ENCODE results near the gene TRIM2.

TRIM2 gene

GRCh38 chr4:153295131-153295755 is 91.0 kb downstream of the TRIM2 start:
- Histone ChIP-seq H3K27ac (ENCODE audit: low read depth, low read length, severe bottlenecking) (no peak overlapping the region), H3K36me3 (ENCODE audit: control insufficient read depth, insufficient read depth, low read length) (peaks cover 85% of the 10 kb centered on the region), H3K4me3 (ENCODE audit: extremely low read depth, insufficient read depth, low read length, poor library complexity, severe bottlenecking) (no peak overlapping the region), H3K9me3 (ENCODE audit: control insufficient read depth, low read length) (no peaks in the 10 kb centered on the region), H3K4me1 (ENCODE audit: control insufficient read depth, insufficient read depth, low read length, poor library complexity, severe bottlenecking) (no peaks in the 10 kb centered on the region)
- 94% methylated on average over 33 to 40 of the region's 40 CpGs for WGBS, 2 experiments (ENCODE audit: insufficient coverage in 2 of 2)

- Histone ChIP-seq H3K4me1 (ENCODE audit: control insufficient read depth, insufficient read depth, low read length, poor library complexity, severe bottlenecking) (no peaks in the 10 kb centered on the region), H3K36me3 (ENCODE audit: control insufficient read depth, insufficient read depth, low read length) (peaks cover 90% of the 10 kb centered on the region), H3K4me3 (ENCODE audit: extremely low read depth, insufficient read depth, low read length, poor library complexity, severe bottlenecking) (no peak overlapping the region), H3K9me3 (ENCODE audit: control insufficient read depth, low read length) (no peaks in the 10 kb centered on the region), H3K27ac (ENCODE audit: low read depth, low read length, severe bottlenecking) (no peak overlapping the region)
- WGBS, 2 experiments (ENCODE audit: insufficient coverage in 2 of 2), result 93 to 95% methylated on average over 2 to 3 of the region's 11 CpGs
Measured at GRCh38 chr4:153296040-153296823, 92.0 kb downstream of the TRIM2 start.

- H3K36me3 ChIP-seq (ENCODE audit: control insufficient read depth, insufficient read depth, low read length), result peaks cover 87% of the 10 kb centered on the region
- H3K9me3 ChIP-seq (ENCODE audit: control insufficient read depth, low read length), result peaks cover 4% of the 10 kb centered on the region
- 95 to 96% methylated on average over 7 of the region's 8 CpGs for WGBS, 2 experiments (ENCODE audit: insufficient coverage in 2 of 2)
Measured at GRCh38 chr4:153297116-153297515, 92.9 kb downstream of the TRIM2 start.

GRCh38 chr4:153310793-153311192 is 106.5 kb downstream of the TRIM2 start:
- Histone ChIP-seq H3K4me1 (ENCODE audit: control insufficient read depth, insufficient read depth, low read length, poor library complexity, severe bottlenecking) (no peaks in the 10 kb centered on the region), H3K36me3 (ENCODE audit: control insufficient read depth, insufficient read depth, low read length) (peaks cover 18% of the 10 kb centered on the region), H3K4me3 (ENCODE audit: extremely low read depth, insufficient read depth, low read length, poor library complexity, severe bottlenecking) (no peak overlapping the region), H3K9me3 (ENCODE audit: control insufficient read depth, low read length) (no peaks in the 10 kb centered on the region), H3K27ac (ENCODE audit: low read depth, low read length, severe bottlenecking) (no peak overlapping the region)
- no CpG with 5 or more reads among the region's 1 CpG for WGBS, 2 experiments (ENCODE audit: insufficient coverage in 2 of 2)

More at GRCh38 chr4:153297116-153297515, 92.9 kb downstream of the TRIM2 start:
- Histone ChIP-seq H3K4me1 (ENCODE audit: control insufficient read depth, insufficient read depth, low read length, poor library complexity, severe bottlenecking) (no peaks in the 10 kb centered on the region), H3K4me3 (ENCODE audit: extremely low read depth, insufficient read depth, low read length, poor library complexity, severe bottlenecking) (no peak overlapping the region), H3K27ac (ENCODE audit: low read depth, low read length, severe bottlenecking) (no peak overlapping the region)

- Histone ChIP-seq H3K9me3 (ENCODE audit: control insufficient read depth, low read length) (no peaks in the 10 kb centered on the region), H3K4me1 (ENCODE audit: control insufficient read depth, insufficient read depth, low read length, poor library complexity, severe bottlenecking) (no peaks in the 10 kb centered on the region), H3K36me3 (ENCODE audit: control insufficient read depth, insufficient read depth, low read length) (peaks cover 10% of the 10 kb centered on the region), H3K4me3 (ENCODE audit: extremely low read depth, insufficient read depth, low read length, poor library complexity, severe bottlenecking) (no peak overlapping the region), H3K27ac (ENCODE audit: low read depth, low read length, severe bottlenecking) (no peak overlapping the region)
- no CpG with 5 or more reads among the region's 1 CpG for WGBS, 2 experiments (ENCODE audit: insufficient coverage in 2 of 2)
Measured at GRCh38 chr4:153314915-153315314, 110.7 kb downstream of the TRIM2 start.

- H3K9me3 ChIP-seq (ENCODE audit: control insufficient read depth, low read length), result no peaks in the 10 kb centered on the region
- WGBS, 2 experiments (ENCODE audit: insufficient coverage in 2 of 2), result 85 to 100% methylated on average over 1 to 2 of the region's 2 CpGs
- H3K27ac ChIP-seq (ENCODE audit: low read depth, low read length, severe bottlenecking), result no peak overlapping the region
- H3K4me1 ChIP-seq (ENCODE audit: control insufficient read depth, insufficient read depth, low read length, poor library complexity, severe bottlenecking), result no peaks in the 10 kb centered on the region
- no peak overlapping the region for H3K4me3 ChIP-seq (ENCODE audit: extremely low read depth, insufficient read depth, low read length, poor library complexity, severe bottlenecking)
- H3K36me3 ChIP-seq (ENCODE audit: control insufficient read depth, insufficient read depth, low read length), result peaks cover 20% of the 10 kb centered on the region
Measured at GRCh38 chr4:153318696-153319320, 114.6 kb downstream of the TRIM2 start.

GRCh38 chr4:153322791-153323190 is 118.5 kb downstream of the TRIM2 start:
- Histone ChIP-seq H3K9me3 (ENCODE audit: control insufficient read depth, low read length) (no peaks in the 10 kb centered on the region), H3K27ac (ENCODE audit: low read depth, low read length, severe bottlenecking) (no peak overlapping the region), H3K36me3 (ENCODE audit: control insufficient read depth, insufficient read depth, low read length) (peaks cover 17% of the 10 kb centered on the region), H3K4me3 (ENCODE audit: extremely low read depth, insufficient read depth, low read length, poor library complexity, severe bottlenecking) (no peak overlapping the region), H3K4me1 (ENCODE audit: control insufficient read depth, insufficient read depth, low read length, poor library complexity, severe bottlenecking) (no peaks in the 10 kb centered on the region)
- 88 to 93% methylated on average over 2 to 5 of the region's 6 CpGs for WGBS, 2 experiments (ENCODE audit: insufficient coverage in 2 of 2)

- no peak overlapping the region for H3K4me3 ChIP-seq (ENCODE audit: extremely low read depth, insufficient read depth, low read length, poor library complexity, severe bottlenecking)
- 92% methylated on average over 2 of the region's 3 CpGs; no CpG with 5 or more reads in 1 of the 2 experiments for WGBS, 2 experiments (ENCODE audit: insufficient coverage in 2 of 2)
- H3K36me3 ChIP-seq (ENCODE audit: control insufficient read depth, insufficient read depth, low read length), result peaks cover 17% of the 10 kb centered on the region
- no peaks in the 10 kb centered on the region for H3K4me1 ChIP-seq (ENCODE audit: control insufficient read depth, insufficient read depth, low read length, poor library complexity, severe bottlenecking)
- no peaks in the 10 kb centered on the region for H3K9me3 ChIP-seq (ENCODE audit: control insufficient read depth, low read length)
- no peak overlapping the region for H3K27ac ChIP-seq (ENCODE audit: low read depth, low read length, severe bottlenecking)
Measured at GRCh38 chr4:153324046-153324445, 119.8 kb downstream of the TRIM2 start.

- H3K4me1 ChIP-seq (ENCODE audit: control insufficient read depth, insufficient read depth, low read length, poor library complexity, severe bottlenecking), result no peaks in the 10 kb centered on the region
- H3K9me3 ChIP-seq (ENCODE audit: control insufficient read depth, low read length), result no peaks in the 10 kb centered on the region
- H3K4me3 ChIP-seq (ENCODE audit: extremely low read depth, insufficient read depth, low read length, poor library complexity, severe bottlenecking), result no peak overlapping the region
- 94 to 100% methylated on average over 1 to 2 of the region's 2 CpGs for WGBS, 2 experiments (ENCODE audit: insufficient coverage in 2 of 2)
- H3K36me3 ChIP-seq (ENCODE audit: control insufficient read depth, insufficient read depth, low read length), result peaks cover 18% of the 10 kb centered on the region
- H3K27ac ChIP-seq (ENCODE audit: low read depth, low read length, severe bottlenecking), result no peak overlapping the region
Measured at GRCh38 chr4:153325558-153325957, 121.3 kb downstream of the TRIM2 start.

GRCh38 chr4:153326513-153326912 is 122.3 kb downstream of the TRIM2 start:
- H3K4me1 ChIP-seq (ENCODE audit: control insufficient read depth, insufficient read depth, low read length, poor library complexity, severe bottlenecking), result no peaks in the 10 kb centered on the region
- H3K4me3 ChIP-seq (ENCODE audit: extremely low read depth, insufficient read depth, low read length, poor library complexity, severe bottlenecking), result no peak overlapping the region
- H3K36me3 ChIP-seq (ENCODE audit: control insufficient read depth, insufficient read depth, low read length), result peaks cover 16% of the 10 kb centered on the region
- 94 to 95% methylated on average over 11 of the region's 11 CpGs for WGBS, 2 experiments (ENCODE audit: insufficient coverage in 2 of 2)
- no peaks in the 10 kb centered on the region for H3K9me3 ChIP-seq (ENCODE audit: control insufficient read depth, low read length)
- H3K27ac ChIP-seq (ENCODE audit: low read depth, low read length, severe bottlenecking), result no peak overlapping the region

Measured in mesodermal cell (in vitro differentiated cells).